Activated T-helper 17 cell treated with anti-CD3 and anti-CD28 coated beads, Interleukin-2, amount 50 U/mL, for 72 hours (primary cell): ENCODE measurements around the gene ASXL3. TPM values are rescaled to one million over a fixed set of nuclear protein-coding genes. Genes with fewer than 3 reads are reported as not detected.
A peak's percentile ranks its signal among the peaks of the same experiment; 100 is the strongest.

ENCODE experiments used
- ATAC-seq: fragments of 150-1000 bp; cut with Tn5 transposase; replicated peaks from 2 replicates; pipeline ENCODE4 v1.10.0; 2021; ENCODE audit warnings: mild to moderate bottlenecking, moderate library complexity
- H3K27ac Mint-ChIP-seq: one replicate; pipeline ENCODE4 v1.8.0; 2022; ENCODE audit warnings: mixed read lengths
- H3K27me3 Mint-ChIP-seq: one replicate; pipeline ENCODE4 v1.8.0; 2022; ENCODE audit warnings: mixed read lengths
- H3K36me3 Mint-ChIP-seq: one replicate; pipeline ENCODE4 v1.8.0; 2022; ENCODE audit warnings: low read depth, mild to moderate bottlenecking, mixed read lengths
- H3K4me1 Mint-ChIP-seq: one replicate; pipeline ENCODE4 v1.8.0; 2022; ENCODE audit warnings: mixed read lengths
- H3K4me3 Mint-ChIP-seq: one replicate; pipeline ENCODE4 v1.8.0; 2022; ENCODE audit warnings: mild to moderate bottlenecking, mixed read lengths
- H3K9me3 Mint-ChIP-seq: one replicate; pipeline ENCODE4 v1.8.0; 2022; ENCODE audit warnings: mixed read lengths
- total RNA-seq, 2 donors: library from RNA; stranded (reverse); gene quantifications; one replicate each; pipeline ENCODE4 v1.2.3, GENCODE V29; 2022

The ASXL3 gene
- not detected for total RNA-seq

GRCh38 chr18:33577685-33578517 lies at the start of gene ASXL3:
Gene ASXL3, plus strand, starts transcription at chr18:33578219. Its CDS starts 413 bp downstream, at chr18:33578632.
- ATAC-seq: no peak
- H3K4me3 Mint-ChIP-seq: peak within 1 kb of the TSS; percentile 58
- no peaks in the 10 kb centered on the region for H3K36me3 Mint-ChIP-seq
- H3K27ac Mint-ChIP-seq: no peak within 1 kb of the TSS
- peaks cover 4% of the 10 kb centered on the region for H3K9me3 Mint-ChIP-seq
- H3K27me3 Mint-ChIP-seq: peaks cover 7% of the 10 kb centered on the region
- peaks cover 4% of the 10 kb centered on the region for H3K4me1 Mint-ChIP-seq

GRCh38 chr18:33532978-33533377 lies 45.0 kb upstream of the ASXL3 start:
- no peaks in the 10 kb centered on the region for H3K36me3 Mint-ChIP-seq

DNA sequence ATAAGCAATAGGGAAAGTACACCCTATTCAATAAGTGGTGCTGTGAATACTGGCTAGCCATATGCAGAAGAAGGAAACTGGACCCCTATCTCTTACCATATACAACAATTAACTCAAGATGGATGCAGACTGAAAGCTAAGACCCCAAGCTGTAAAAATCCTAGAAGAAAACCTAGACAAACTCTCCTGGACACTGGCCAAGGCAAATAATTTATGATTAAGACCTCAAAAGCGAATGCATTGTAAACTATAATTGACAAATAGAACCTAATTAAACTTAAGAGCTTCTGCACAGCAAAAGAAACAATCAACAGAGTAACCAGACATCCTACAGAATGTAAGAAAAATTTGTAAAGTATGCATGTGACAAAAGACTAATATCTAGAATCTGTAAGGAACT lies 41.1 kb upstream of the ASXL3 start:
- Mint-ChIP-seq H3K36me3 (no peaks in the 10 kb centered on the region), H3K27ac (no peak overlapping the region), H3K27me3 (no peaks in the 10 kb centered on the region), H3K4me1 (no peaks in the 10 kb centered on the region), H3K4me3 (no peak overlapping the region), H3K9me3 (no peaks in the 10 kb centered on the region)
- ATAC-seq: no peak

More at GRCh38 chr18:33532978-33533377, 45.0 kb upstream of the ASXL3 start:
- H3K4me3 Mint-ChIP-seq: no peak overlapping the region
- H3K27ac Mint-ChIP-seq: no peak overlapping the region
- no peak for ATAC-seq
- peaks cover 8% of the 10 kb centered on the region for H3K9me3 Mint-ChIP-seq
- no peaks in the 10 kb centered on the region for H3K27me3 Mint-ChIP-seq
- H3K4me1 Mint-ChIP-seq: no peaks in the 10 kb centered on the region

GRCh38 chr18:33538418-33539042 lies 39.5 kb upstream of the ASXL3 start:
- no peaks in the 10 kb centered on the region for H3K36me3 Mint-ChIP-seq
- no peak overlapping the region for H3K4me3 Mint-ChIP-seq
- H3K27ac Mint-ChIP-seq: no peak overlapping the region
- no peaks in the 10 kb centered on the region for H3K27me3 Mint-ChIP-seq
- no peaks in the 10 kb centered on the region for H3K9me3 Mint-ChIP-seq
- no peaks in the 10 kb centered on the region for H3K4me1 Mint-ChIP-seq
- ATAC-seq: no peak

DNA sequence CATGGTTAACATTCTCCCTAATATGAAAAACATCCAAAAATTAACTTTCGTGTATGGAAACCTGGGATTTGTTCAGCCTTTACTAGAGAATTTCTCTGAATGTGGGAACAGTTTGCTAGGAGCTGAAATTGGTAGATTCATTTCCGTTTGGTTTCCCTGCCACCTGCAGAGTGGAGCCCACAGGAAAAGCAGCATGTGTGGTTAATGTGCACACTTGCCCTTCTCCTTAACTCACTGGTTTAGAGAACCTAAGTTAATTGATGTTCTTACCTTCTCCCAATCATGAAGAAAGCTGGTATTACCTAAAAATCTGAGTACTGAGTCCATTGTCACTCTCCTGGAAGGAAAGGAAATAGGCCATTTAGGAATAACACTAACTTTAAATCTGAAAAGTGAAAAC lies 37.6 kb upstream of the ASXL3 start:
- ATAC-seq: no peak
- no peaks in the 10 kb centered on the region for H3K36me3 Mint-ChIP-seq
- H3K4me3 Mint-ChIP-seq: no peak overlapping the region
- H3K27ac Mint-ChIP-seq: no peak overlapping the region
- no peaks in the 10 kb centered on the region for H3K4me1 Mint-ChIP-seq
- no peaks in the 10 kb centered on the region for H3K27me3 Mint-ChIP-seq
- H3K9me3 Mint-ChIP-seq: no peaks in the 10 kb centered on the region

DNA sequence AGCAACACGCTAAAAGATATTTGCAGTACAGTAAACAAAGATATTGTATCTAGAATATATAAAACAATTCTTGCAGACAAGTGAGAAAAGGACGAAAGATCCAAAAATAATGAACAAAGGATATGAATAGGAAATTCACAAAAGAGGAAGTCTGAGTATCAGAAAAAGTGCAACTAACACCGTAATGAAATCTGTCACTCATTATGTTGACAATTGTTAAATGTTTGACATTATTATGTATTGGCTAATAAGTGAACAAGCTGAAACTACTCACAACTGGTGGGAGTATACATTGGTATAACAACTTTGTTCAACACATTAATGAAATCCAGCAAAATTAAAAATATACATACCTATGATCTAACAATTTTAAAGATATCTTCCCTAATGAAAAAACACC lies 36.7 kb upstream of the ASXL3 start:
- Mint-ChIP-seq H3K4me3 (no peak overlapping the region), H3K27me3 (no peaks in the 10 kb centered on the region), H3K4me1 (no peaks in the 10 kb centered on the region), H3K9me3 (peaks cover 3% of the 10 kb centered on the region), H3K27ac (no peak overlapping the region), H3K36me3 (no peaks in the 10 kb centered on the region)
- ATAC-seq: no peak

DNA sequence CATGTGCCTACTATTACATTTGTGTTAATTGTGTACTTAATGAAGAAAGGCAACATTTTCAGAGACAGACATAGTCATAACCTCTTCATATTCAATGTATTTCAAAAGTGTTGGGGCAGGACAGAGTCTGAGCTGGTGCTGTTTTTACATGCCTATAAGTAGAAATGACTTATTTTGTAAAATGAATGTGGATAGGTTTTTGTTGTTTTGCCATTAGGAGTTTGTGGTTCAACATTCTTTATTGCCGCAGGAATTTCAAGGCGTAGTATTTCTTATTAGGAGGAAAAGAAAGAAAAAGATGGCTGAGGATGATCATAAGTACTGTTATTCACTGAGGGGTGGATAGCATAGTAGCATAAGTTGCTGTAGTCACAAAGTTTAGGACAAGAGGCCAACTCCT lies 21.2 kb upstream of the ASXL3 start:
- Mint-ChIP-seq H3K4me3 (no peak overlapping the region), H3K27ac (no peak overlapping the region), H3K36me3 (no peaks in the 10 kb centered on the region), H3K4me1 (no peaks in the 10 kb centered on the region), H3K9me3 (peaks cover 3% of the 10 kb centered on the region), H3K27me3 (no peaks in the 10 kb centered on the region)
- ATAC-seq: no peak

- H3K4me1 Mint-ChIP-seq: no peaks in the 10 kb centered on the region
- no peaks in the 10 kb centered on the region for H3K27me3 Mint-ChIP-seq
- no peak overlapping the region for H3K27ac Mint-ChIP-seq
- H3K4me3 Mint-ChIP-seq: no peak overlapping the region
- no peak for ATAC-seq
- H3K9me3 Mint-ChIP-seq: peaks cover 3% of the 10 kb centered on the region
- H3K36me3 Mint-ChIP-seq: no peaks in the 10 kb centered on the region
Observed at GRCh38 chr18:33557706-33558105, 20.3 kb upstream of the ASXL3 start.

GRCh38 chr18:33558529-33558928 lies 19.5 kb upstream of the ASXL3 start:
- Mint-ChIP-seq H3K9me3 (peaks cover 3% of the 10 kb centered on the region), H3K36me3 (no peaks in the 10 kb centered on the region), H3K4me1 (no peaks in the 10 kb centered on the region), H3K4me3 (no peak overlapping the region), H3K27ac (no peak overlapping the region), H3K27me3 (no peaks in the 10 kb centered on the region)
- ATAC-seq: no peak

- no peaks in the 10 kb centered on the region for H3K9me3 Mint-ChIP-seq
- H3K4me1 Mint-ChIP-seq: no peaks in the 10 kb centered on the region
- H3K36me3 Mint-ChIP-seq: no peaks in the 10 kb centered on the region
- ATAC-seq: no peak
- no peak overlapping the region for H3K4me3 Mint-ChIP-seq
- H3K27me3 Mint-ChIP-seq: no peaks in the 10 kb centered on the region
- no peak overlapping the region for H3K27ac Mint-ChIP-seq
Observed at GRCh38 chr18:33560686-33561370, 17.2 kb upstream of the ASXL3 start.

GRCh38 chr18:33562741-33563140 lies 15.3 kb upstream of the ASXL3 start:
- Mint-ChIP-seq H3K27ac (no peak overlapping the region), H3K36me3 (no peaks in the 10 kb centered on the region), H3K27me3 (no peaks in the 10 kb centered on the region), H3K4me1 (no peaks in the 10 kb centered on the region), H3K4me3 (no peak overlapping the region), H3K9me3 (peaks cover 6% of the 10 kb centered on the region)
- ATAC-seq: no peak

DNA sequence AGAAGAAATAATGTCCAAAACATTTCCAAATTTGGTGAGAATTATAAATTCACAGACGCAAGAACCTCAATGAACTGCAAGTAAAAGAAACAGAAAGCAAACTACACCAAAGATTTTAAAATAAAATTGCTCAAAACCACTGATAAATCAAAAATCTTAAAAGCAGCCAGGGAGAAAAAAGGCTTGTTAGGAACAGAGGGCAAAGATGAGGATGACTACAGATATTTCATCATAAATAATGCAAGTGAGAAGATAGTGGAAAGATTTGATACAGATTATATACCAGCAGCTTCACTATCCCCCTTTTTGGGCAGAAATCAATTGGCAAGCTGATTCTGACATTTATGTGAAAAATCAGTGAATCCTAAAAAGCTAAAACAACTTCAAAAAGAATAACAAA lies 10.3 kb upstream of the ASXL3 start:
- H3K4me1 Mint-ChIP-seq: no peaks in the 10 kb centered on the region
- no peaks in the 10 kb centered on the region for H3K27me3 Mint-ChIP-seq
- H3K27ac Mint-ChIP-seq: no peak overlapping the region
- no peak for ATAC-seq
- no peak overlapping the region for H3K4me3 Mint-ChIP-seq
- peaks cover 6% of the 10 kb centered on the region for H3K9me3 Mint-ChIP-seq
- H3K36me3 Mint-ChIP-seq: no peaks in the 10 kb centered on the region

DNA sequence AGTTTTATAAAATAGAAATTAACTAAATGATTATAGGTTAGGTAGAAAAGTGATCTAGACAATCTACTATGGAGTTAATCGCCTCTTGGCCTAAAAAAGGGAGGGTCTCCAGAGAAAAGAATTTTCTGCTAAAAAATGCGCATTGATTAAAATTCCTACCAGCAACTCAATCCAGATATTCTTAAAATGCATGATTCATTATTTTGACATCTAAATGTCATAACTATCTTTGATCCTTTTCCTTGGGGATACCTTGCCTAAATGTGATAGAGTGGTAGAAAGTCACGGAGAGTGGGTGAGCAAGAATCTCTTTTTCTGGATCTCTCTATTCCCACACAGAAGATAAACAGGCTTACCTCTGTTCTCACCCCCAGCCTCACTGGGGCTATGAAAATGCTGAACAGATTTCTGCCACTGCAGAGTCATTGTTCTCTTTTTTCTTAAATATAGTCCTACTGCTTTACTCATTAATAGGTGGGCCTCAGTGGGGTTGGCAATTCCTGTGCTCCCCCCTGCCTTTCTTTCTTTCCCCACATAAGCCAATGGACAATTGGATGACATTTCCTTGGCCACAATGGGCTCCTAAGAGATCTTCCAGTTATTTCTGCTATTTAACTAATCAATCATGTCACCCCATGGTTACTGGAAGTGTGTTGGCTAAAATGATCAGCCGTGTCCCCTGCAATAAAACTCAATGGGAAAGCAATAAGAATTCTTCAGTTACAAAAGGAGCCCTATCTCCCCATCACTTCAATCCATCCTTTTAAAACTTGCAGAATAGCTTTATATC lies 5.8 kb upstream of the ASXL3 start:
- peaks cover 3% of the 10 kb centered on the region for H3K27me3 Mint-ChIP-seq
- H3K9me3 Mint-ChIP-seq: peaks cover 10% of the 10 kb centered on the region
- H3K36me3 Mint-ChIP-seq: no peaks in the 10 kb centered on the region
- ATAC-seq: no peak
- H3K27ac Mint-ChIP-seq: no peak overlapping the region
- no peak overlapping the region for H3K4me3 Mint-ChIP-seq
- H3K4me1 Mint-ChIP-seq: no peaks in the 10 kb centered on the region

GRCh38 chr18:33573193-33573592 lies 4.8 kb upstream of the ASXL3 start:
- Mint-ChIP-seq H3K27me3 (peaks cover 7% of the 10 kb centered on the region), H3K36me3 (no peaks in the 10 kb centered on the region), H3K27ac (no peak overlapping the region), H3K9me3 (peaks cover 4% of the 10 kb centered on the region), H3K4me1 (peaks cover 4% of the 10 kb centered on the region), H3K4me3 (no peak overlapping the region)
- ATAC-seq: no peak
